GM19468 (cell line): ENCODE measurements around the gene AADACL4.
"Not testable (repeated sequence)": the region's sequence is repeated elsewhere in the genome, so short reads cannot be mapped to it uniquely, and the experiment has no call there.

Source experiments
- ATAC-seq: cut with Tn5 transposase; IDR thresholded peaks from one replicate; pipeline ENCODE4 v1.9.1; 2021; ENCODE audit warnings: mild to moderate bottlenecking, moderate library complexity, moderate number of reproducible peaks; ENCODE audit not compliant: unreplicated experiment; ENCODE audit errors: extremely low read depth

The AADACL4 gene

DNA sequence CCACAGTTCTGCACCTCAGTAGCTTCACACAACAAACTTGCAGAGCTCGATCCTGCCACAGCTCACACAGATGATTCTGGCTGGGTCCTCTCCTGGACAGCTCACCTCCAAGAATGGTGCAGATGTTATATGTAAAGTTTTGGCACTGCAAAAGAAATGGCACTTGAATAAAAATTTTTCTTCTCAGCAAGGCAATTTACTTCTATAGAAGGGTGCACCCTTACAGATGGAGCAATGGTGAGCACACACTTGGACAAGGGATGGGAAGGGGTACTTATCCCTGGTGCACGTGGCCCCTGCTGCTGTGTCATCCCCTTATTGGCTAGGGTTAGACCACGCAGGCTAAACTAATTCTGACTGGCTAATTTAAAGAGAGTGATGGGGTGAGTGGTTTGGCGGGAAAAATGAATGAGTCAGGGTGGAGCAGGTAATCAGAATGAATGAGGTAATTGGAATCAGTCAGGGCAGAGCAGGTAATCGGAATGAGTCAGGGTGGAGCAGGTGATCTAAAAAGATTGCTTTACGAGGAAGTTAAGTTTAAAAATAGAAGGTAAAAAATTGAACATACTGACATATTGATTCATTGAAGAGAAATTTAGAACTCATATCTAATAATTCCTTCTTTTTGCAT, 60.1 kb downstream of the AADACL4 start:
- ATAC-seq, result no peak

DNA sequence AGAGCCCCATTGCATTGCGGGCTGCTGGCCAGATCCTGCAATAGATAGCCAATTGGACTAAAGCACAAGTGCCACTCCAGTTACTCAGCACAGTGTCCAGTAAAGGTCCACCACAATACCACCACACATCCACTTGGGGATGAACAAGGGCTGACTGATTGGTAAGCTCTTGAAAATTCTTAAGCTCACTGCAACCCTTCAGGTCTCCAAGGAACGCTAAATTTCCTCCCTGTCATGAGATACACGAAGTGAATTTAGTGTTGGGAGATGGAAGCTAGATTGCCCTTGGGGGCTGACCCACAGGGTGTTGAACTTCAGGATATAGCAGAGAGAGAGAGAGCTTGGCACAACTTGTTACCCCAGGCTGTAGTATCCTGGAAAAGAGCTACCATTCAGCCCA, 62.2 kb downstream of the AADACL4 start:
- no peak for ATAC-seq

DNA sequence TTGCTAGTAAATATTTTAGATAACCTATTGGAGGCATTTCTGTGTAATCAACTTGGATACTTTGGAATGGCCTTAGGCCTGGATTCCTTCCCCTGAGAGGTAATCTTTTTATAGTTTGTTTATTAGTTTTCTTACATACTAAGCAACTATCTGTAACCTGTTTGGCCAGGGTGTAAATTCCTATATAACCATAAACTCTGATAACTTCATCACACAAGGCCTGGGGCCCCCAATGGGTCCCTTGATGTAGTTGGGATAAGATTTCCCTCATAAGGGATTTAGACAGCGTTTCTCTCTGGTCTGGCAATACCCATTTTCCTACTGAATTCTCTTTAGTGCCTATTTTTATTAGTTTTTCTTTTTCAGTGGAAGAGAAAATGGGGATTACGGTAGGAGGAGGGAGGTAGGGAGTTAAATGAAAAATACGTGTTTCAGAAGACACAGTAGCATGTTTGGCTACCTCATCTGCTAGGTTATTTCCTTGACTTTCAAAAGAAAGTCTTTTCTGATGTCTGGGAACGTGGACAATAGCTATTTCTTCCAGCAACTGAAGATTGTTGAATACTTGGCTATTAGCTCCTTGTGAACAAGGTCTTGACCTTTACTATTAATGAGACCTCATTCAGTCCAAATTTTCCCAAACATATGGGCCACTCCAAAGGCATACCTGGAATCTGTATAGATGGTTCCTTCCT, 64.7 kb downstream of the AADACL4 start:
- no peak for ATAC-seq

DNA sequence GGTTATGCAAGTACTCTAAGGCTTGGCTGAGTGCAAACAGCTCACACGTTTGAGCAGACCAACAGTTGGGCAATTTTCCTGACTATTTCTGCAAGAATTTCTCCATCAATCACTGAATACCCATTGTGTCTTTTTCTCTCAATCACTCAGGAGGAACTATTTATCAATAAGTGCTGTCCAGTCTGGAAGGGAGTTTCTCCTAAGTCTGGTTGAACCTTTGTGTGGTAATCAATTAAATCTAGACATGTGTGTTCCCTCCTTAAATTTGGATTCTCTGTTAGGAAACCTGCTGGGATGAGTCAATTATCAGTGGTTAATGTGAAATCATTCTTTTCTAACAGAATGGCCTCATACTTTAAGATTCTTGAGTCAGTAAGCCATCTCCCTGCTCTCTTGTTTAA, 65.2 kb downstream of the AADACL4 start:
- no peak for ATAC-seq

DNA sequence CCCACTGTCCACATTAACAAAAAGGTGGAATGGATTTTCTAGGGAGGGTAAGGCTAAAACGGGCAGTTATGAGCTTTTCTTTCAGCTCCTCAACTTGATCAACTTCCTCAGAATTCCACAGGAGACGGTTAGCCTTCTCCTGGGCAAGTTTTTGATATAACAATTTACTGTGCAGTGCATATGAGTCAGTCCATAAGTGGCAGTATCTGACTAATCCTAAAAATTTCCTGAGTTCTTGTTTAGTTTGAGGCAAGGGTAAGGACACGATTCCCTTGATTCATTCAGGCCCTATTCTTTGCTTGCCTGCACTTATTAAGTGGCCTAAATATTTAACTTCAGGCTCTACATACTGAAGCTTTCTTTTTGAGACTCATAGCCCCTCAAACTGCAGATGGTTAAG, 65.8 kb downstream of the AADACL4 start:
- ATAC-seq, result no peak

DNA sequence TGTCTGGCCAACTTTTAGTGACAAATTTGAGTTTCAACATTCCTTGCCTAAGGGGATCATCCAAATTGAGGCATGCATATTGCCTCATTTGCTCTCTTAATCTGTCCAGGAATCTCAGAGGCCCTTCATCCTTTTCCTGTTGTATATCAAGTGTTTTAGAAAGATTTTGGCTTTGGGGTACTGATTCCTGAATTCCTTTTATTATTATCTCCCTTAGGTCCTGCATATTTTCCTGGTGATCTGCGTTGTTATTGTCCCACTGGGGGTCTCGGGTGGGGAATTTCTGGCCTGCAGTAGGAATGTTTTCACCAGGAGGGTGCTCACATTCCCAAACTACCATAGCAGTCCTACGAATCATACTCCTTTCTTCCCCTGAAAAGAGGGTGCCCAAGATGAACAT, 67.7 kb downstream of the AADACL4 start:
- ATAC-seq, result no peak

DNA sequence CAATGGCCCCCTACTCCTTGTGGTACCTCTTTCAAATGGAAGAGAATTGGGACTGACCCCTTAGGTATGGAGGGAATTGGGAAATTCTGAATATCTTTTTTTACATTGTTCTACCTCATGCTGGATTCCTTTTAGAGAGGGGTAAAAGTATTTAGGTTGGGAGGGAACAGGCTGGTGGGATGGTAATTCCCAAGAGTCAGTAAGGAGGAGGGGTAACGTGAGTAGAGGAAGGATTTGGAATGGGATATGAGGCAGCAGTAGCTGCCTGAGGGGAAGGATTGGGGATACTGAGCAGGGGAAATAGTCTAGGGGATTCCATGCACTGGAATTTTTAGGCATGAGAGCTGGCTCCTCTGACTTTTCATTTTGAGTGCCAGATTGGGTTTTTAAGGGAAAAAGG, 68.2 kb downstream of the AADACL4 start:
- ATAC-seq, result no peak

DNA sequence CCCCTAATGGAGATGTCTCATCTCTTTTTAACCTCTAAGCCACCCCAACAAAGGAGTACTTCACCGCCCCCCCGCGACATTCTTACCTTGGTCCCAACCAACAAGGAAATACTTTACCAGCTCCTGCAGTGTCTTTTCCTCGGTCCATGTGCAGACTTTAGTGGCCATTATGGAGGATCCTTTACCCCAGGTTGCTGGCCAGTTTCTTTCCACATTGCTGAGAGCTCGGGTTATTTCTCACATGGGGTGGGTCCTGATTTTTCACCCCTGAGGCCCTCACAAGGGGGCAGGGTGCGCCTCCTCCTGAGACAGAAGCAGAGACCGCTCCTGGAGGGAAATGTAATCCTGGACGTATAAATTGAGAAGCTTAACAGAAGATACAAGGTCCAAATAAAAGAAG, 69.0 kb downstream of the AADACL4 start:
- no peak for ATAC-seq

DNA sequence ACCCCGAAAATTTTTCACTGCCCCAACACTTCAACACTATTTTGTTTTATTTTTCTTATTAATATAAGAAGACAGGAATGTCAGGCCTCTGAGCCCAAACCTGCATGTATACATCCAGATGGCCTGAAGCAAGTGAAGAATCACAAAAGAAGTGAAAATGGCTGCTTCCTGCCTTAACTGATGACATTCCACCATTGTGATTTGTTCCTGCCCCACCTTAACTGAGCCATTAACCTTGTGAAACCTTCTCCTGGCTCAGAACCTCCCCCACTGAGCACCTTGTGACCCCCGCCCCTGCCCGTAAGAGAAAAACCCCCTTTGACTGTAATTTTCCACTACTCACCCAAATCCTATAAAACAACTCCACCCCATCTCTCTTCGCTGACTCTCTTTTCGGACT, 69.8 kb downstream of the AADACL4 start:
- not testable (repeated sequence) for ATAC-seq

DNA sequence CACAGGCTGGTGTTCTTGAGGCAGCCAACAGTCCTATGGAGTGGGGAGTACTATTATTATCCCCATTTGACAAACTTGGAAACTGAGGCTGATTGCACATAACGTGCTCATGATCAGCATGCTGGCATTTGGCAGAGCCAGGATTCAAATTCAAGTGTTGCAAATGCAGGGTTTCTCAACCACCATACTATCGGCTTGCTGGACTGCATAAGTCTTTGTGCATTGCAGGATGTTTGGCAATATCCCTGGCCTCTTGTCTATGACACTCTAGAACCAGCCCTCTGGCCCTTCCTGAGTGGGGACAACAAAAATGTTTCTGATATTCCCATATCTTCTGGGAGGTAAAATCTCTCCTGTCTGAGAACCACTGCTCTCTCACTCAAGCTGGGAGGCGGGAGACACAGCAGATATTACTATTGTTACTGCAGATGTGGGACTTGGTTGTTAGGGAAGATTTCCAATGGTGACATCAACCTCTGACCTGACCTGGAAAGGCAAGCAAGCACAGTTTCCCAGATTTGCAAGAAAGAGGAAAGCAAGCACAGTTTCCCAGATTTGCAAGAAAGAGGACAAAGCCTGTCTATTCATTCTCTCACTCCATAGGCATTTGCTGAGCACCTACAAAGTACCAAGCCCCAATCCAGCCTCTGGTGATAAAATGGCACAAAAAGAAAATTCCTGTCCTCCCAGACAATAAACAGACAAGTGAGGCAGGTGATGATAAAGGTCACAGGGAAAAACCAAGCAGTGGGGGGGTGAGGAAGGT, 71.0 kb downstream of the AADACL4 start:
- ATAC-seq, result no peak

DNA sequence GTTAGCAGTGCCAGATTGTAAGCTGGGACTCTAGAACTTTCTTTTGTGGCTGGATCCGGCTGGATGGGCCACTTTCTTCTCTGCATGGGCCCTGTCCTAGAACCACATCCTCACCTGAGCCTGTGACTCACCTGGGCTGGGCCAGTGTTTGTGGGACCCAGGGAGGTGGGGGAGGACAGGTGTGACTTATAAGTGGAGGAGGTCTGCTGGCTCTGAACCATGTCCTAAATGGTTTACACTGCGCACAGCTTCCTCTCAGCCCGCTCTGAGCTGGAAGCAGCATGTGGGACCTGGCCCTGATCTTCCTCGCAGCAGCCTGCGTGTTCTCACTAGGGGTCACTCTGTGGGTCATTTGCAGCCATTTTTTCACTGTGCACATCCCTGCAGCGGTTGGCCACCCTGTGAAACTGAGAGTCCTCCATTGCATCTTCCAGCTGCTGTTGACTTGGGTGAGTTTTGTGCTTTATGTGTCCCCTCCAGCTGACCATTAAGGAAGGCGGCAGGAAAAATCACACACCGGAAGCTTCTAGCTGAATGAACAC, 72.1 kb downstream of the AADACL4 start, which contains the start of gene AADACL3:
TSS of gene AADACL3 (plus strand) at position 215 of the 542 bp plus-strand sequence. CDS start at position 282, 67 bp downstream.
- no peak for ATAC-seq
